NB4 (cell line): ENCODE results near the gene SLIT1.

ENCODE experiments used
- DNase-seq: peaks from one replicate; pipeline ENCODE4 v3.0.0; 2010; ENCODE audit warnings: low read depth
- H3K4me3 ChIP-seq: one replicate; pipeline ENCODE4 v1.5.1; 2011; ENCODE audit warnings: mild to moderate bottlenecking, low read depth, low read length, moderate library complexity
- CTCF ChIP-seq: IDR thresholded peaks from one replicate; pipeline ENCODE4 v1.5.1; 2012; ENCODE audit warnings: low read depth, low read length
- MAX ChIP-seq: IDR thresholded peaks from 2 replicates; pipeline ENCODE4 v1.6.1; 2011; ENCODE audit warnings: low read depth, low read length
- MYC ChIP-seq: IDR thresholded peaks from 2 replicates; pipeline ENCODE4 v1.6.1; 2011; ENCODE audit warnings: low read depth, low read length
- POLR2A ChIP-seq: IDR thresholded peaks from 2 replicates; pipeline ENCODE4 v1.6.1; 2011; ENCODE audit warnings: mild to moderate bottlenecking; ENCODE audit not compliant: insufficient read length; ENCODE audit errors: extremely low read depth

Gene SLIT1

GRCh38 chr10:97099868-97100267, 85.9 kb downstream of the SLIT1 start:
- no peak for DNase-seq
- no peak overlapping the region for H3K4me3 ChIP-seq
- TF ChIP-seq CTCF (no peak), POLR2A (no peak), MYC (no peak), MAX (no peak)

- no peak overlapping the region for H3K4me3 ChIP-seq
- TF ChIP-seq CTCF (no peak), POLR2A (no peak), MYC (no peak), MAX (no peak)
- DNase-seq, result no peak
Observed at GRCh38 chr10:97099089-97099488, 86.7 kb downstream of the SLIT1 start.

GRCh38 chr10:97097084-97097433, 88.7 kb downstream of the SLIT1 start:
- DNase-seq, result no peak
- no peak overlapping the region for H3K4me3 ChIP-seq
- no peak for TF ChIP-seq MYC

GRCh38 chr10:97096261-97097083, 89.3 kb downstream of the SLIT1 start:
- DNase-seq, result no peak
- TF ChIP-seq POLR2A (no peak), CTCF (no peak), MYC (no peak), MAX (no peak)
- H3K4me3 ChIP-seq, result no peak overlapping the region

- H3K4me3 ChIP-seq, result no peak overlapping the region
- no peak for TF ChIP-seq CTCF
- TF ChIP-seq POLR2A, result no peak
- TF ChIP-seq MYC, result no peak
- no peak for DNase-seq
Observed at GRCh38 chr10:97095701-97096260, 90.0 kb downstream of the SLIT1 start.

- TF ChIP-seq POLR2A (no peak), MYC (no peak), CTCF (no peak), MAX (no peak)
- H3K4me3 ChIP-seq, result no peak overlapping the region
- no peak for DNase-seq
Observed at GRCh38 chr10:97090644-97091043, 95.1 kb downstream of the SLIT1 start.
